GM12872 (cell line): ENCODE results near the gene LRRC70.

Source experiments
- TF ChIP-seq, protein P1 (sequence below): IDR thresholded peaks from 3 replicates; pipeline ENCODE4 v1.5.1; 2011; ENCODE audit warnings: low read depth, mild to moderate bottlenecking, low read length, moderate library complexity; ENCODE audit not compliant: insufficient read depth

Gene LRRC70

DNA sequence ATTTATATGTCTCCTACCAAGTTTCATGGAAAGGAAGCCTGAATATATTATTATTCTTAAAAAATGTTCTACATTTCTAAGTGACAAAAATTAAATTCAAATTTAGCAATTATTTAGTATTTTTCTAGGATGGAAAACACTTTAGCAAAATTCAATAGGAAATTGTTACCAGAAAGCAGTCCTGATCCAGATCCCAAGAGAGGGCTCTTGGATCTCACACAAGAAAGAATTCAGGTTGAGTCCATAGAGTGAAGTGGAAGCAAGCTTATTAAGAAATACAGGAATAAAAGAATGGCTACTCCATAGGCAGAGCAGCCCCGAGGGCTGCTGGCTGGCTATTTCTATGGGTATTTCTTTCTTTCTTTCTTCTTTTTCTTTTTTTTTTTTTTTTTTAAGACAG, 44.7 kb downstream of the LRRC70 start:
- TF ChIP-seq, protein P1, sequence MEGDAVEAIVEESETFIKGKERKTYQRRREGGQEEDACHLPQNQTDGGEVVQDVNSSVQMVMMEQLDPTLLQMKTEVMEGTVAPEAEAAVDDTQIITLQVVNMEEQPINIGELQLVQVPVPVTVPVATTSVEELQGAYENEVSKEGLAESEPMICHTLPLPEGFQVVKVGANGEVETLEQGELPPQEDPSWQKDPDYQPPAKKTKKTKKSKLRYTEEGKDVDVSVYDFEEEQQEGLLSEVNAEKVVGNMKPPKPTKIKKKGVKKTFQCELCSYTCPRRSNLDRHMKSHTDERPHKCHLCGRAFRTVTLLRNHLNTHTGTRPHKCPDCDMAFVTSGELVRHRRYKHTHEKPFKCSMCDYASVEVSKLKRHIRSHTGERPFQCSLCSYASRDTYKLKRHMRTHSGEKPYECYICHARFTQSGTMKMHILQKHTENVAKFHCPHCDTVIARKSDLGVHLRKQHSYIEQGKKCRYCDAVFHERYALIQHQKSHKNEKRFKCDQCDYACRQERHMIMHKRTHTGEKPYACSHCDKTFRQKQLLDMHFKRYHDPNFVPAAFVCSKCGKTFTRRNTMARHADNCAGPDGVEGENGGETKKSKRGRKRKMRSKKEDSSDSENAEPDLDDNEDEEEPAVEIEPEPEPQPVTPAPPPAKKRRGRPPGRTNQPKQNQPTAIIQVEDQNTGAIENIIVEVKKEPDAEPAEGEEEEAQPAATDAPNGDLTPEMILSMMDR: no peak

DNA sequence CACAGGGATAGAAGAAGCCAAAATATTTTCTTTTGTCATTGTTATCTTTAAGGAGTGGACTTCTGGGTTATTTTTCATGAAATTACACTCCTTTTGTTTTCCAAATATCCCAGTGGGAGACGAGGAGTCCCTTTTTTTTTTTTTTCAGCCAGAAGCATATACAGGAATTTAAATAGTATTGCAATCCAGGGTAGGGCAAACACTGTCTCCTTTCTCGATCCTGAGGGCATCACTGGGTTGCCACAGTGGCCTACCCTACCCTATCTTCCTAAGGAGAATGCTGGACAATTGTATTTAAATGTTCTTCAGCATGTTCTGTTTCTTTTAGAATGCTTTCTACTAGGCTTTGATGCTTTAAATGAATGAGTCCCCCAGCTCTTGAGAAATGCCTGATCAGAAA, 47.9 kb downstream of the LRRC70 start:
- TF ChIP-seq, protein P1: no peak

DNA sequence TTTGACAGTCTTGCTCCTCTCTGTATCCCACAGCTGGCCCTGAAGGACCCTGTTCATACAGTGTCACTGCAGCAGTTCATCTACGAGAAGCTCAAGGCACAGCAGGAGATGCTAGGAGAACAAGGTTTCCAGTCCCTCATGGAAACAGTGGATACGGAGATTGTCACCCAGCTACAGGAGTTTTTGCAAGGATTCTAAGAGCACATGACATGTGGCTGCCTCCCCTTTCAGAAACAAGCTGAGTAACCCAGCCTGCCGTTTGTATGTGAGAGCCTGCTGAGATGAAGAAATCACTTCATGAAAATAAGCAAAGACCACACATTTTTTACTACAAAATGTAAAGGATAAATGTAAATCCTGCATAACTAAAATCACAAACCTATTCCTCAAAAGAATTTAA, 48.5 kb downstream of the LRRC70 start:
- TF ChIP-seq, protein P1: no peak

DNA sequence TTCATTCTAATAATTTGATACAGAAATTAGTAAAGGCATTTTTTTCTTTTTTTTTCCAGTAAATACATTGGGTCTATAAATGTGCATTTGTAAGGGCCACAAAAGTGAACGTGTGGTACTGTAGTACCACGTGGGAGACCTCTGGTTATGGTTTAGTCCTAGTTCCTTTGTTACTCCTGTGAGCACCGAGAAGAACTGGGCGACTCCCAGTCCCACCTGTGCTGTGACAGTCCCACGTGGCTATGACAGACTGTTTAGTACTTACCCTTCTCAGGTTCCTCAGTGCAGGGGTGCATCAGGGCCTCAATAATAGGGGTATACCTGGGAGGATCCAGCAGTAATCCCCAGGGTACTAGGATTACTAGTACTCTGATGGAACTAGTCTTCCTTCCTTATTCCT, 49.3 kb downstream of the LRRC70 start:
- TF ChIP-seq, protein P1: no peak
